K562 (cell line): ENCODE results near the gene PPIL1. TPM values are rescaled to one million over a fixed set of nuclear protein-coding genes. Genes with fewer than 3 reads are reported as not detected.

Experiments
- AFF4 ChIP-seq: sonication (generic); formaldehyde crosslinking; IDR thresholded peaks from 2 replicates; pipeline ENCODE4 v1.8.0; 2023; ENCODE audit warnings: mild to moderate bottlenecking, missing genetic modification reagents
- CBX2 ChIP-seq: fragments of 200-600 bp; sonication (generic); IDR thresholded peaks from one replicate; pipeline ENCODE4 v1.6.1; 2012; ENCODE audit warnings: mild to moderate bottlenecking, low read length, inconsistent platforms; ENCODE audit not compliant: insufficient read depth, poor library complexity, severe bottlenecking
- CEBPB ChIP-seq: fragments of 450-650 bp; IDR thresholded peaks from 2 replicates; pipeline ENCODE4 v1.6.1; 2016; ENCODE audit warnings: missing genetic modification characterization, missing compliant biosample characterization
- CGGBP1 ChIP-seq: fragments of 250-450 bp; sonication (Bioruptor Pico); IDR thresholded peaks from 2 replicates; pipeline ENCODE4 v1.9.0; 2021; ENCODE audit warnings: mild to moderate bottlenecking
- FOSL1 ChIP-seq: fragments of 200-800 bp; sonication (Bioruptor generic); conservative IDR thresholded peaks from 2 replicates; pipeline ENCODE4 v1.6.1; 2016; ENCODE audit warnings: missing genetic modification characterization, missing compliant biosample characterization
- FOXK2 ChIP-seq, 2 experiments: fragments of 450-650 bp; IDR thresholded peaks in 1 of 2; conservative IDR thresholded peaks in 1 of 2; 2 replicates each; pipeline ENCODE4 v1.6.1; 2016; ENCODE audit warnings: low read depth in 2 of 2, mild to moderate bottlenecking in 1 of 2
- GABPA ChIP-seq: fragments of 200-800 bp; sonication (Bioruptor generic); conservative IDR thresholded peaks from 2 replicates; pipeline ENCODE4 v1.6.1; 2016; ENCODE audit warnings: low read depth, missing genetic modification characterization, missing compliant biosample characterization
- HDAC8 ChIP-seq: fragments of 450-650 bp; IDR thresholded peaks from 2 replicates; pipeline ENCODE4 v1.6.1; 2016; ENCODE audit warnings: mild to moderate bottlenecking, missing genetic modification characterization, moderate library complexity, missing compliant biosample characterization
- MTA3 ChIP-seq: fragments of 450-650 bp; formaldehyde crosslinking; IDR thresholded peaks from 2 replicates; pipeline ENCODE4 v1.6.1; 2017; ENCODE audit warnings: mild to moderate bottlenecking, borderline replicate concordance
- NUFIP1 ChIP-seq: fragments of 450-650 bp; IDR thresholded peaks from 2 replicates; pipeline ENCODE4 v1.6.1; 2018; ENCODE audit not compliant: partially characterized antibody
- POLR2G ChIP-seq: fragments of 200-400 bp; formaldehyde crosslinking; IDR thresholded peaks from 2 replicates; pipeline ENCODE4 v1.6.1; 2017; ENCODE audit warnings: low read depth, mild to moderate bottlenecking, antibody characterized with exemption, low read length, moderate library complexity
- PYGO2 ChIP-seq: fragments of 450-650 bp; IDR thresholded peaks from 2 replicates; pipeline ENCODE4 v1.6.1; 2016; ENCODE audit warnings: mild to moderate bottlenecking, missing genetic modification characterization, moderate library complexity, missing compliant biosample characterization
- SIN3B ChIP-seq: fragments of 450-650 bp; IDR thresholded peaks from 2 replicates; pipeline ENCODE4 v1.6.1; 2017; ENCODE audit warnings: low read depth, mild to moderate bottlenecking, moderate library complexity
- SREBF1 ChIP-seq: fragments of 150-350 bp; IDR thresholded peaks from 2 replicates; pipeline ENCODE4 v1.6.1; 2014; ENCODE audit warnings: antibody characterized with exemption, low read depth, low read length, borderline replicate concordance
- TFE3 ChIP-seq: fragments of 450-650 bp; formaldehyde crosslinking; IDR thresholded peaks from 2 replicates; pipeline ENCODE4 v1.4.0; 2020; ENCODE audit warnings: mild to moderate bottlenecking, mixed read lengths
- USF2 ChIP-seq: sonication (generic); formaldehyde crosslinking; IDR thresholded peaks from 2 replicates; pipeline ENCODE4 v1.5.0; 2020; ENCODE audit warnings: missing genetic modification reagents
- ZNF146 ChIP-seq: IDR thresholded peaks from one replicate; pipeline ENCODE4 v1.6.1; 2018; ENCODE audit warnings: missing compliant biosample characterization; ENCODE audit not compliant: unreplicated experiment
- polyA plus RNA-seq, 8 experiments: library from polyadenylated mRNA; depleted of rRNA in 4 of 8; stranded (reverse) in 5 of 8; unstranded in 3 of 8; fragments of >200 nt; fragmentation: Nextera tagmentation in 2 of 8; fragmentation: Illumina TruSeq in 1 of 8; extraction: Ambion mirVana in 2 of 8; extraction: Trizol in 1 of 8; gene quantifications; 2 replicates each; pipeline versions ENCODE4 v1.2.1 to v1.2.3, GENCODE V29; 2011 to 2014; ENCODE audit warnings: inconsistent platforms in 1 of 8, missing spikeins in 1 of 8
- total RNA-seq, 7 experiments: library from RNA; depleted of rRNA in 6 of 7; stranded (reverse); fragments of >200 nt in 6 of 7; fragmentation: Illumina TruSeq in 2 of 7; extraction: Trizol in 2 of 7; gene quantifications; 2 replicates each; pipeline versions ENCODE4 v1.2.1 to v1.2.3, GENCODE V29; 2011 to 2021; ENCODE audit warnings: low replicate concordance in 1 of 7
- TF ChIP-seq, protein P1 (sequence below), 2 experiments: fragments of 450-650 bp in 1 of 2; sonication (generic) in 1 of 2; formaldehyde crosslinking in 1 of 2; IDR thresholded peaks in 1 of 2; conservative IDR thresholded peaks in 1 of 2; 2 replicates each; pipeline versions ENCODE4 v1.6.1 to v1.8.1; 2016 to 2023; ENCODE audit warnings: mild to moderate bottlenecking in 2 of 2, moderate library complexity in 2 of 2, inconsistent platforms in 1 of 2, missing genetic modification reagents in 1 of 2
- TF ChIP-seq, protein P2 (sequence below): fragments of 250-450 bp; sonication (Bioruptor Pico); IDR thresholded peaks from 2 replicates; pipeline ENCODE4 v1.8.0; 2021; ENCODE audit warnings: moderate library complexity, mild to moderate bottlenecking, inconsistent platforms

PPIL1 gene
- total and polyA plus RNA-seq, 9 of the 15 experiments (the other 6 are each of a cell fraction or from before 2014, with no cell fraction given) = 65.8 to 205 (median 130) TPM

- TF ChIP-seq, protein P1, sequence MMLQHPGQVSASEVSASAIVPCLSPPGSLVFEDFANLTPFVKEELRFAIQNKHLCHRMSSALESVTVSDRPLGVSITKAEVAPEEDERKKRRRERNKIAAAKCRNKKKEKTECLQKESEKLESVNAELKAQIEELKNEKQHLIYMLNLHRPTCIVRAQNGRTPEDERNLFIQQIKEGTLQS (IDR thresholded peaks at IDR 0.05) = no peak
- TF ChIP-seq, protein P1 (CRISPR knock-in tag; conservative IDR thresholded peaks at IDR 0.05) = 0 out of 2 replicates have a peak, but pooled peaks have one; percentile 41
- no peak for TF ChIP-seq SIN3B
- no peak for TF ChIP-seq CBX2
- TF ChIP-seq, protein P2, sequence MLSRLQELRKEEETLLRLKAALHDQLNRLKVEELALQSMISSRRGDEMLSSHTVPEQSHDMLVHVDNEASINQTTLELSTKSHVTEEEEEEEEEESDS (CRISPR knock-in tag) = no peak
- peak; percentile 77 for TF ChIP-seq CEBPB
- TF ChIP-seq FOSL1 (tag) = no peak; the same call in 1 of the 2 replicates
- no peak for TF ChIP-seq NUFIP1
- no peak for TF ChIP-seq USF2
- no peak for TF ChIP-seq POLR2G
- TF ChIP-seq FOXK2 (conservative IDR thresholded peaks at IDR 0.05 in 1 of 2, IDR thresholded peaks at IDR 0.05 in 1 of 2; ENCODE audit: low read depth in 2 of 2) = no peak
- peak; percentile 72 for TF ChIP-seq GABPA (tag)
- TF ChIP-seq PYGO2 (tag) = no peak
- TF ChIP-seq SREBF1 = no peak
- TF ChIP-seq CGGBP1 (CRISPR knock-in tag) = no peak
- no peak for TF ChIP-seq ZNF146 (CRISPR knock-in tag)
- TF ChIP-seq TFE3 (CRISPR knock-in tag) = 0 out of 2 replicates have a peak, but pooled peaks have one; percentile 10
- no peak for TF ChIP-seq MTA3
- TF ChIP-seq AFF4 (CRISPR knock-in tag) = no peak
- no peak for TF ChIP-seq HDAC8 (tag)
Measured at GRCh38 chr6:36853325-36853724, 21.3 kb downstream of the PPIL1 start (continued).
